T1000 (cell line): Measurements from ENCODE around the gene CACNA2D4.

Experiments used
- DNase-seq: peaks from one replicate; lab custom pipeline; 2025; ENCODE audit warnings: mixed read lengths; lab: John Stamatoyannopoulos, UW

Gene CACNA2D4

DNA sequence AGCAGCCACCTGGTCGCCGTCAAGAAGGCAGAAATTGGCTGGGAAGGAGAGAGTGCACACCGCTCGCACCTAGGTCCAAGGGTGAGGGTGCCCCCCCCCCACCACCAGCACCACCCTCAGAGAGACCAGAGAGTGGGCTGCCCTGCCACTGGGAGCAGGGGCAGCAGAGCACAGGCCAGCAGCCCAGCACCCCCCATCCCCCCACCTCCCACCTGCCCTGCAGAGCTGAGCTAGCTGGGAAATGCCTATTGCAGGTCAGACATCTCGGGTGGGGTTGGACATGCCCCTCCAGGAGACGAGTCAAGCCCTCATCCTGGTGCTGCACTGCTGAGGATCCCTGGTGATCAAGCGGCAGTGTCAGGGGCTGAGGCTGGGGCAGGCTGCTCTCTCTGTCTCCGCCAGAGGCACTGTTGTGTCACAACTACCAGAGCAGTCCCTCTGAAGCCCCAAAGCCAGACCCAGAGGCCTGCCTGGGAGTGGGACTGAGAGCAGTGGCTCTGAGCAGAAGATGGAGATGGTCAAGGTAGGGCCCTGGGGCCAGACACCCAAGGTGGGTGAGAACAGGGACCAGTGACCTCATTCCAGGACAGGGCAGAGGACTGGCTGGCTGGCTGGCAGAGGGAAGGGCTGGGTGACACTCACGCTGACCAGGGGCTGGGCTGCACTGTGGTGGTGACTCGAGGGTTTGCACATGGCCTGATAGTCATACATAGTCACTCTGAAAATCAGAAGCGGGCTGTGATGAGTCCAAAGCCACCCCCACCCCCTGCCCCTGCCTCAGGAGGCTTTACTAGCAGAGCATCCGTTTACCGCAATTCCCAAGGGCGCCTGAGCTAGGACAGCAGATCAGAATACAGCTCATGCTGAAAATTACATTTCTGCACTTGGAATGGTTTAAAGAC, 117.8 kb downstream of the CACNA2D4 start:
- DNase-seq = peak; percentile 84

DNA sequence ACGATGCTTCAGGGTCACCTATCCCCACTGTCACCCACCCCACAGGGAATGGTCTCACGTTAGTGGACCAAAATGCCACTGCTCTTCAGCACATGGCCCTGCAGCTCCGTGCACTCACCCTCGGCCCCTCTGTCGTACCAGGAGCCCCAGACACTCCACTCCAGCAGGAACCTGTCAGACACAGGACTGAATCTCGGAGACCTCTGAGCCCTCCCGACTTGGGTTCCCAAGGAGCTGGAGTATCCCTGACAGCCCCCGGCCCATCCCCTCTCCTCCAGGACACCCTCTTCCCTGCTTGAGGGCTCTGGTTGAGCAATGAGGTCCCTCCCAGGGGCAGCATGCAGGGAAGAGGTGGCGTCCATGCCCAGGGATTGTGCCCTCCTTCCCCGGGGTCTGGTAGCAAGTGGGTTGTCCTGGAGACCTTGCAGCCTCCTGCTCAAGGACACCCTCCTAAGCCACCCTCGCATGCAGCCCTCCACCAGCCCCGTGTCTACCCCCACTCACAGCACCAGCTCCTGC, 118.5 kb downstream of the CACNA2D4 start:
- DNase-seq = no peak

DNA sequence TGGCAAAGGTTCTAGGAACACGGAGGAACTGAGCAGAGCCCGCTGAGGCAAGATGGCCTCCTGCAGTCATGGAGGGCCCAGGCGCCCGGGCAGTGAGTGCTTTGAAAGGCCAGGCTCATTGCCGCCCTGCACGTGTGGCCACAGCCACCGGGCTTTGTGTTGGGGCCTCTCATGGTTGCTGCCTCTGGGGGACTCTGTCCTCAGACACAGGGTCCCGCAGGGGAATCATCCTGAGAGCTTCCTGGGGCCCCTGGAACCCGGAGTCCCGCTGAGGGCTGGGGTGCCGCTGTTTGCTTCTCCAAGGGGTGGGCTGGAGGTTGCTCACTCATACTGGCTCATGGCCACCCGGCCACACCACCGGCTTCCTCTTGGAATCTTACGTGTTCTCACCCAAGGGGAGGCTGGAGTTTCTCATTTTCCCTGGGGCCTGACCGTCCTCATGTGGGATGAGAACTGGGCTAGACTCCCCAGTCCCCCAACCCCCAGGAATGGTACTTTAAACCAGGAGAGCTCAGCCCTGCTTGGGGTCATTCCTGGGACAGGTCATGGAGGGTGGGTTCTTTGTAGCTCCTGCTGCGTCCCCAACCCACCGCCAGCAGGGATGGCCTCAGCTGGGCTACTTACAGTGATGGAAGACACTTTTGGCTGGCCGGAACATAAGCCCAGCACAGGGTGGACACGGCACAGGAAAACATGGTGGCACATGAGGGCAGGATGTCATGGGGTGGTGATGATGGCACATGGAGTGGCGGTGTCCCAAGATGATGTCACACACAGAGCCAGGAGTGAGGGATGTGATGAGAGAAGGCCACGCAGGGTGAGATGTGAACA, 119.2 kb downstream of the CACNA2D4 start:
- DNase-seq = no peak

DNA sequence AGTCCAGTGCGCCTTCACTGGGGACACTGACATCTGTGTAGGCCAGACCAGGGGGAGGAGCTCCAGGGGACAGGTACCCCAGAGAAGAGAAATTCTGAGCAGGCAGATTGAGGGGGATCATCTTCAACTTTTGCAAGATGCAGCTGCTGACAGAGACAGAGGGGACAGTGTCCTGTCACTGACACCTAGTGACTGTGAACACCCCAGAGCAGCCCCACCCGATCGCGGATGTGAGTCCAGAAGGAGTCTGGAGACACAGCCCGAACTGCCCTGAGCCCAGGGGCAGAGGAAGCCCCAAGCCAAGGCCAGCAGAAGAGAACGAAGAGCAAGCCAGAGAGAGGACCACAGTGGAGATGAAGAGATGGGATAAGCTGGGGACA, 119.8 kb downstream of the CACNA2D4 start:
- DNase-seq = no peak

DNA sequence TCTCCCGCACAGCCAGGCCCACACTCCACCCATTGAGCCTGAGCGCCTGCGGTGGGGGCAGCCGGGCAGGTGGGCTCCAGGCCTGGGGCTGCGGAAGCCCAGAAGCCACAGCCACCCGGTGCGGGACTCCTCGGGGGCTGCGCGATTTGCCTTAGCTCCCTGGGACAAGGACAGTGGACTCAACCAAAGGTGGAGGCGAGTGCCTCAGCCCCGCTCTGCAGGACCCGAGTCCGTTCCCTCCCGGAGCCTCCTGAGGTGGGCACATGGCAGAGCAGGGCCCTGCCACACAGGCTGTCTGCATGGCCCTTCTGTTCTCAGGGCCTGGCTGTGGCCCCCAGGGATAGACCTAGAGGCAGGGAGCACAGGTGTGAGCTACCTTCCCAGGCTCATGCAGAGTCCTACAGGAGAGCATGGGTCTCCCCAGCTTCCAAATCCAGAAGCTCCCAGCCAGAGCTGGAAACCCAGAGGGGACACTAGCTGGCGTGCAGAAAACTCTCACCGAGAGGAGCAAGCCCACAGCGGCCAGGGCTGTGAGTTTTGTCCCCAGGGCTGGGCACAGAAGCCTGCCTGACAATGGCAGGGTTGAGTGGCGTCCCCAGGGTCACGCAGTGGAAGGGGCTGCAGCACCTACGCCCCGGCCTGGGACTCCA, 120.3 kb downstream of the CACNA2D4 start:
- DNase-seq = no peak

DNA sequence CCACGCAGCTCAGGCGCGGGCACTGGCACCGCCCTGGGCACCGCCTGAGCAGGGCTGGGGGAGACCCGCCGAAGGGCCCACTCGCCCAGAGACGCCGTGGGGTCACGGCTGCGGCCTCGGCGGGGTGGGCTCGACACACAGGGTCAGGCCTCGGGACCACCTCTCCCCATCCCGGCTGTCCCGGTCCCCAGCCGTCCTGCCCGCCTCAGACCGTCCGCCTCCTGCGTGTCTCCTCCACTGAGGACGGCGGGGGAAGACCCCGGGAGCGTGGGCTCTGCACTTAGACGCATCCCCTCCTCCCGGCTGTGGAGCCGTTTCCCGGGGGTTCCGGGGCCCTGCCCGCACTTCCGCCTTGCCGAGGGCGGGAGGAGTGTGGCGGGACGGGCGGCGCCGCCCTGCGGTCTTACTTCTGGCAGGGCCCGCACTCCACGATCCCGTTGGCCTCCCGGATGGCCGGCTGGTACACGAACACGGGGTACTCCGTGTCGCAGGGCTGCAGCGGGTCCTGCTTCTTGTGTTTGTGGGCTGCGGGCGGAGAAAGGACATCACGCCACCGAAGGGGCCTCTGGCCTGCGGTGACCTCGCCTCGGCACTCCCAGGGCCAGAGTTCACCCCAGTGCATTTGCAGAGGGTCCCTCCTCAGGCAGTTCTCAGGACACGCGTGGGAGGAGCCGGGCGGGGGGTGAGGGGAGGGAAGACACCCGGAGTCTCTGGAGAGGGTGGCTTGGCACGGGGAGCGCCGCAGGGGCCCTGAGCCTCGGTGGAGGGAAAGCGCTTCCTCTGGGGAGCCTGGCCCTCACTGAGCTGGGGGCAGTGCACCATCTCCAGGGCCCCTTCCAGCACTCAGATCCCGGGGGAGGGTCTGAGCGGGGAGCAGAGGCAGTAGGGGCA, 121.2 kb downstream of the CACNA2D4 start:
- DNase-seq = no peak

DNA sequence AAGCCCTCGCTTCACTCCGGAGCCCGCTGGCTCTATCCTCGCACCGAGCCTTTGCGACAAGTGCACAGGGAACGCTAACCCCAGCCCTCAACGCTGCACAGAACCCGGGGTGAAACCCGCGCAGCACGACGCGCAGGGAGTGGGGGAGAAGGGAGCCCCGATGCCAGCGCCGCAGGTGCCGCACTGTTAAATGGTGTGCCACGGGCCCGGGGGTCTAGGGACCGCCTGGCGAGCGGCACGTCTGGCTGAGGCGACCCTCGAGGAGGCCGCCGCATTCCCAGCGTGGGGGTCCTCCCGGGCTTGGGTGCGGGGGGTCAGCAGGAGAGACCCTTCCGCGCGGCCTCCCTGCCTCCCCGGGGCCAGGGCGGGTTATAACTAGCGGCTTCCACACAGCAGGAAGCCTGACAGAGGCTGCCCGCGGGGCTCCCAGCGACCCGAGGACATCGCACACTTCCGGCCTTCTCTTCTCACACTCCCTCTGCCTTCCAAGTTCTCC, 121.9 kb downstream of the CACNA2D4 start:
- DNase-seq = no peak

DNA sequence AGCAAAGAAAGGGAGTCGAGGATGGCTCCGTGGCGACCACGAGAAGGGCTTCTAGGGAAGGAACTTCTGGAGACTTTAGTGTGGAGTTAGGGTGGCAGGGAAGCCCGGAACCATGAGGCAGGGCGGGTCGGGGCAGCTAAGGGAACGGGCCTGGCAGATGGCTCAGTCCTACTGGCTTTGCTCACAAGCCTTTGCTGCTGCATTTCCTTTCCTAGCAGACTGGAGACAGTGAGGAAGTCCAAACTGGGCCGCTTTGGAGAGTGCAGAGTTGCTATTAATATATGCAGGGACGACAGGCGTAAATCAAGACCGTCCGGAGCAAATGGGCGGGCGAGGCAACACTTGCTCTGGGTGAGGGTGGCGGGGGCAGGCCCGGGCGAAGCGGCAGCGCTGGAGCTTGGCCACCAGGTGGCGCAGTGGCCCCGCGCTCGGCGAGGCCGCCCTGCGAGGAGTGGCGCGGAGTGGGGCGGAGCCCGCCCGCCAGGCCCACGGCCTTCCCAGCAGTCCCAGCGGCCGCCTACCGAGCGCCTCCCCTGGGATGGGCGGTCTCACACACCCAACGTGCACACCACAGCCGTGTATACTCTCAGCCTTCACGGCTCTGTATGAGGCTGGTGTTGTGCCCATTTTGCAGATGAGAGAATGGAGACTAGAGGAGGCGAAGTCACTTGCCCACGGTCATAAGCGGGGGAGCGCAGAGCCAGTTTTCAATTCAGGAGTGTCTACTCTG, 122.5 kb downstream of the CACNA2D4 start:
- peak; percentile 89 for DNase-seq

DNA sequence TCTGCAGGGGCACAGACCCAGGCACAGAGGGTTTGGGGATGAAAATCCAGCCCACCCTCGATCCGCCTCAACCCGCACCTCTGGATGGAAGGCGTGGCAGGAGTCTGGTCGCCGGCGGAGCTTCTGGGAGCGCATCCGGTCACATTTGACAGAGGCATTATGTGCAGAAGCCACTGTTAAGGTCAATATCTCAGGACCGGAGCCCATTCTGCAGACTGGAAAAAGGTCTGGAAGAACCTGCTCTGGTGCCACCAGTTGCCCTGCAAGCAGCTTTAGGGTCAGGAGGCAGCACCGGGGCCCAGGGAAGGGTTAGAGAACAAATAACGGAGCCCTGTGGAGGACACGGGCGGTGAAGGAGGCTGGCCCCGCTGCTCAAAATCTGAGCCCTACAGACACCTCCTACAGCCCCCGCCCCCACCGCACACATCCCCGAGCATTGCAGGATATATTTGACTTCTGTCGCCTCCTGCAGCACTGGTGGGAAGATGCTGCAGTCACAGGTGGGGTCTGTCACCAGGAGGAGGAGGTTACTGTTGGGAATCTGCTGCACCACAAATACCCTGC, 123.1 kb downstream of the CACNA2D4 start:
- DNase-seq = no peak

DNA sequence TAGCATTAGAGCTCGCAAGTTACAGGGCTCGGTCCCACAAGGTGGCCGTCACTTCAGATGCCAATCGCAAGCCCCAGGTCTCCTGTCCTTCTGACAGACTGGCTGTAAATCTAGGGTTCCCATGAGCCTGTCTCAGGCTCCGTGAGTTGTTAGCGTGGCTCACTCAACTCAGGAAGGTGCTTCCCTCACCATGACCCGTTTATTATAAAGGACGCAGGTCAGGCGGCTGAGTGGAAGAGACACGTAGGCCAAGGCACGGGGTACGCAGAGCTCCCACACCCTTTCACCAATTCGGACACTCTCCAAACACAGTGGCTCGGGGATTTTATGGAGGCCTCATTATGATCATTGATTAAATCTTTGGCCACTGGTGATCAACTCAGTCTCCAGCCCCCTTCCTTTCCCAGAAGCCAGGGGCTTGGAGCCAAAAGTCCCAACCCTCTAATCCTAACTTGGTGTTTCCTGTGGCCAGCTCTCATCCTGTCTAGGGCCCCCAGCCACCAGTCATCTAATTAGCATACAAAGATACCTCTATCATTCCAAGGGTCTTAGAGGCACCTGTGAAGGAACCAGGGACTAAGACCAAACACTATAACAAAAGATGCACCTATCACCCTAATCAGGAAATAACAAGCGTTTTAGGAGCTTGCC, 123.9 kb downstream of the CACNA2D4 start:
- no peak for DNase-seq

DNA sequence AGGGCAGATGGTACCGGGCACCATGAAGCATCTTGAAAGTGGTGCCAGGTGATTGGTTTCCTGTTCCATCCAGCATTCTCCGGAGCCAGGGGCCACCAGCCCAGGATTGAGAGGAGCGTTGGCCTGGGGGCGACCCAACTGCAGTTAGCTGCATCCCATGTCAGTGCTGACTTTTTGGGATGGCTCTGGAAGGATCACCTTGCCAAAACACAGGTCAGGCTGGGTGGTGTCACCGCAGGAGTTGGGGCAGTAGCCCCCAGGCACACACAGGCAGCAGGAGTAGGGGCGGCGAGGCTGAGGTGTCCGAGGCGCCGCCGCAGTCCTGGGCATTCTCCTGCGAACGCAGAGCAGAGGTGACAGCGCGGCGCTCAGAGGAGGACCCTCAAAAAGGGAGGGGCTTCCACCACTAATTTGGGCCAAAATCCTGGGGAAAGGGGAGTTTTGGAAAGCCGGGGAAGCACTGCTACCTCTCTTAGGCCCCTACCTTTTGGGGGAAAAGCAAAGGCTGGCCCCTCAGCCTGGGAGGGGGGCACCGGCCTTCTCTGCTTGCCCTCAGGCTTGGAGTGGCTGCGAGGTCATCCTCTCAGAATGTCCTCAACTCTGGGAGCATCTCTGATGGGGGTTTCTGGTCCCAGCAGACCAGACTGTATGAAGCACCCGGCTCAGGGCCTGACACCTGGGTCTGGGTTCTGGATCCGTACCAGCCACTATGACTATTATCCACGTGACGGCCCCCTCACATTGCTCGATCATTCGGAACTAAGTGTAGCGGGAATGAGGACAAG, 124.8 kb downstream of the CACNA2D4 start:
- DNase-seq = no peak

DNA sequence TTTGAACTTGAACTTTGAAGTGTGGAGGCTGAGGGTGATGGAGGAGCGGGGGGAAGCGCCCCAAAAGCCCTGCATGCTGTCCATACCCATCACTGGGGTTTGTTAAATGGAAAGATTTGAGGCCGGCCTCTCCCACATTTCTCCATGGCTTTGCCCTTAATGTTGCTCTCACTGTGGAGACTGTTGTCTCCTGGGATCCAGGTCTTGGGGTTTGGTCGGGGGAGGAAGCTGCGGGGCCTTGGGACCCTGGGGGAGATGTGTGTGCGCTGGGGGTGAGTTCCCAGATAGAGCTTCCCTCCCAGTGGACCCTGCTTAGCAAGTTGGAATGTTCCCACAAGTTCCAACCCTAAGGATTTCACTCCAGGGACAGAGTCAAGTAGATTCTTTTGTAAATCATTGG, 126.0 kb downstream of the CACNA2D4 start:
- no peak for DNase-seq

DNA sequence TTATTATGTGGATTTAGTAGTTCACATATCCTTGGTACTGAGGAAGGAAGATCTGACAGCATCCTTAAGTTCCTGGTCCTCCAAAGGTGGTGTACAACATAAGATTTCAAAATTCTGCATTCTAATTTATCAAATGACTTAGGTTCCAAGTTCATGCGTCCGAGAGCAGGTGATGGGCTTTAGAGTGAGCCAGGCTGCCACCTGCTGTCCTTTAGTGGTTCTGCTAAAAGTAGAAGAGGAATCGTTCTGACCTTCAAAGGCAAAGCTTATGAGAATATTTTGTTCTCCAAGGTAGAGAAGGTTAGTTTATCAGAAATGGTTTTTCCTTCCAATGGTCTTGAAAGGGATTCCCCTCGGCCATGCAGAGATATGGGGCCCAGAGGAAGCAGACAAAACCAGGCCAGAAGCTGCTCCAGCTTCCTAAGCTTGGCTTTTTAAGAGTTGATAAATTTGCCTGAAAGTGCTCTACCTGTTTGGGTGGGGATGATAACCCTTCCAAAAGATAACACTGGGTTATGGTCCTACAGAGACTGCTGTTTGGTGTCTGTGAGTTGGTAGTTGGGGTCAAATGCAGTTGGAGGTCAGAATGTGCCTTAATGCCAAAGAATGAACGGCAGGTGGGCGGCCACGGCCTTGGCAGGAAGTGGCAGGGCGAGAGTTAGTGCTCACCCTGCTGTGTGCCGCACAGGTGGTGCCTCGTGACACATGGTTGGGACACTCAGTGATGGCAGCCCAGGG, 127.2 kb downstream of the CACNA2D4 start:
- DNase-seq = peak; percentile 23

DNA sequence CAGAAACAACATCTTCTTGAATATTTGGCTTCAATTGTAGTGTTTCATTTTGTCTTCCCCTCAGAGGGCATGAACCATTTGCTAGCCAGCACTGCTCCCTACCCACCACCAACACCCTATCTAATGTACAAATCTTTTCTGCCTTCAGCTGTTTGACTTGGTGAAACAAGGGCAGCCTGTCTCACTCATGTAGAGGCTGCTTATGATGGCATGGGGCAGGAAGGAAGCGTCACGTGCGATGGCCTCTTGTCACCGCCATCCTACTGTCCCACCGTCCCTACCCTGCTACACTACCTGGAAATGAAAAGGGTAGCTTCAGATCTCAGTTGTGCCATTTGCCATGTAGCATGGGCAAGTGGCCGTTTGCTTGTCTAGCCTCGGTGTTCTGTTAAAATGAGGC, 128.0 kb downstream of the CACNA2D4 start:
- no peak for DNase-seq

DNA sequence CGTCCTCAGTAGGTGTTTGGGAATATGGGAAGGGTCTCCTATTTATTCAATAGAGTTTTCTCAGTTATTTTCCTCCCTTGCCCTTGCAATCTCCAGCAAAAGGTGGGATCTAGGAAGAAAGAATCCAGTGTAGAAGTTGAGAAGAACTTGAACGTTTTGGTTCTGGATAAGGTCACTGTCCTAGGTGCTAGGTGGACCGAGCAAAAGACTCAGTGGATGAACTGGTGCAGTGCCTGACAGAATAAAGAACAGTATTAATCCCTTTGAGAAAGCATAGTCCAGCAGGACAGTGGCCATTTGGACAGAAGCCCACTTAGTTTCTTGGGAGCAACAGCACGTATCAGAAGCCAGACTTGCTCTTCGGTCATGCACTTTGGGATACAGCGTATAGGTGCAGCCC, 130.7 kb downstream of the CACNA2D4 start:
- DNase-seq = no peak

DNA sequence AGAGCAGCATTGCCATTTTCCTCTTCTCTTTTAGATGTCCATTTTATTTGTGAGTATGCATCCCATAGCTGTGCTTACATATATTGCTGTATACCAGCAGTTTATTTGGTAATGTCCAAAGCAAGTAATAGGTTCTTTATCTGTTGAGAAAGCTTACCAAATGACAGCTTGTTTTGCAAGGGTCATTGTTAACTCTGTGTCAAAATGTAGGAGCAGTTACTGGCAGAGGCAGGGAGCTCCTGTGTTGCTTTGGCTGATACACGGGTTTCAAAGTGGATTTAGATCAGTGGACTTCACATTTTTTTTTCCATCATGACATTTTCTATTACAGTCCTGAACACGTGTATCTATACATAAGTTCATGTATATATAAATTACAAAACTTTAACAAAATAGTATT, 136.2 kb downstream of the CACNA2D4 start:
- DNase-seq = no peak

DNA sequence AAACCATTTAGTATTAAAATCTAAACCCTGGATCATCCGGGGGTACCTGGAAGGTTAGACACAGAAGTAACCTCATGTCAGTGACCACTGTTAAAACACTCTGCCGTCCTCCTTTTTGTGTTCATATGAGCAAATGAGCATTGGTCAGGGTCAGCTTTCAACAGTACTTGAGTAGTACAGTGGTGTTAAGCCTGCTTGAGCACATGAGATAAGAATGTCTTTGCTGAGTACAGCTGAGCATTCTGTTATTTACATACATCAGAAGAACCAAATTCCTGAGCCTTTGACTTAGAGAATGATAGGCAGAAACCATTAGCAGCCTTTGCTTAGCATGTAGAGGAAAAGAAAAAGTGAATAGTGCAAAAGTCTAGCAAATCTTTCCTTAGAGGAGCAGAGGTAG, 136.7 kb downstream of the CACNA2D4 start:
- DNase-seq = no peak

DNA sequence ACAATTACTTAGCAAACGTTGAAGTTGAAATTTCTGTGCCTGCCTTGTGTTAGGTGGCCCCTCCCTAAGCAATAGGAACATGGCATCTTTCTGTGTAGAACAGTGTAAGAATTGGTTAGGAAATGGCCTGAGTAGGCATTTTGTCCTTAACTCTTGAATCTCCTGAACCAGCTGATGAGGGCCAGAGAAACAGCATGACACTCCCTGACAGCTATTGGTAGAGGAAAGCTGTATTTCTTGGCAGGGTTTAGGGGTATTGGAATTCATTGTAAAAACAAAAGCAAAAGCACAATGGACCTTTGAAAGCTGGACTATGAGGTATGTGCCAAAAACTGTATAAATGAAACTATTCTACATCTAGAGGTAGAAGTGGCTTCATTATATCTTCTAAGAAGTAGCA, 138.7 kb downstream of the CACNA2D4 start:
- DNase-seq = no peak
